Activated naive CD4-positive, alpha-beta T cell treated with anti-CD3 and anti-CD28 coated beads, Interleukin-2, amount 10 ng/mL, durations not matched to agents 5 hours and 36 hours (primary cell): ENCODE results near the gene GDI1. TPM values are rescaled to one million over a fixed set of nuclear protein-coding genes. Genes with fewer than 3 reads are reported as not detected.

Experiments used
- microRNA-seq: library from miRNA; unstranded; fragments of <30 nt; microRNA quantifications from one replicate; pipeline ENCODE4 v1.2.0, GENCODE V29; 2022; ENCODE audit warnings: borderline microRNAs expressed, borderline replicate concordance
- total RNA-seq, 2 experiments: library from RNA; stranded (reverse); gene quantifications; one replicate each; pipeline ENCODE4 v1.2.3, GENCODE V29; 2021

Gene GDI1
- 100 to 1,000 TPM; 105 to 108 TPM for total RNA-seq

GRCh38 chrX:154436983-154437752 is at the start of gene GDI1:
TSS of gene GDI1 (plus strand) at chrX:154437154. CDS start at chrX:154437255, 101 bp downstream.

DNA sequence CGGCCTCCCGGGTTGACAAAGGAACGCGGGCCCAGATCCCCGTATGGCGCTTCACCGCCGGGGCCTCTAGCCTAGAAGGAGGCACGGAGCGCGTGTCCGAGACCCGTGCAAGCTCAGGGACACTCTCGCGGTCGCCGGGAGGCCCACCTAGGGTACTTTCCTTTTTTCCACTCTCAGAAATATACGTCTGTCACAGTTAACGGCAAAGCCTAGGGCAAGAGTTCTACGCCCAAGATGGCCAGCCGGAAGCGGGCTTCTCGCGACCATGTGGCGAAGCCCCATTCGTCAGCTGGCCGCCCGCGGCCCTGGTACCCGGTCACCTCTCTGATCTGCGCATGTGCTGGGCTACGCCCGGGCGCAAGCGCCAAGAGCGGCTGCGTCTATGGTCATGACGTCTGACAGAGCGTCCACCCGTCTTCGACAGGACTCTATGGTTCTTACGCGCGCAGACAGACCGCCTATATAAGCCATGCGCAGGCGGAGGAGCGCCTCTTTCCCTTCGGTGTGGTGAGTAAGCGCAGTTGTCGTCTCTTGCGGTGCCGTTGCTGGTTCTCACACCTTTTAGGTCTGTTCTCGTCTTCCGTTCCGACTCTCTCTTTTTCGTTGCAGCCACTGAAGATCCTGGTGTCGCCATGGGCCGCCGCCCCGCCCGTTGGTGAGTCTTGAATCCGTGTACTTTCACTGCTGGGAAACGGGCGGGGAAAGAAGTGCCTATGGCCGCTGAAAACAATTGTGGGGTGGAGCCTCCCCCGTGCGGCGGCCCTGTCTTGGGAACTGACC is 38.9 kb upstream of the GDI1 start, which contains the start of gene RPL10:
Gene RPL10, plus strand, starts transcription at position 490 of the 780 bp plus-strand sequence. Its CDS starts 143 bp downstream, at position 633.

GRCh38 chrX:154409222-154409871 is 27.6 kb upstream of the GDI1 start, which contains the start of gene DNASE1L1:
TSS of gene DNASE1L1 (minus strand) at chrX:154409254. CDS start at chrX:154405568, 3,686 bp downstream.

DNA sequence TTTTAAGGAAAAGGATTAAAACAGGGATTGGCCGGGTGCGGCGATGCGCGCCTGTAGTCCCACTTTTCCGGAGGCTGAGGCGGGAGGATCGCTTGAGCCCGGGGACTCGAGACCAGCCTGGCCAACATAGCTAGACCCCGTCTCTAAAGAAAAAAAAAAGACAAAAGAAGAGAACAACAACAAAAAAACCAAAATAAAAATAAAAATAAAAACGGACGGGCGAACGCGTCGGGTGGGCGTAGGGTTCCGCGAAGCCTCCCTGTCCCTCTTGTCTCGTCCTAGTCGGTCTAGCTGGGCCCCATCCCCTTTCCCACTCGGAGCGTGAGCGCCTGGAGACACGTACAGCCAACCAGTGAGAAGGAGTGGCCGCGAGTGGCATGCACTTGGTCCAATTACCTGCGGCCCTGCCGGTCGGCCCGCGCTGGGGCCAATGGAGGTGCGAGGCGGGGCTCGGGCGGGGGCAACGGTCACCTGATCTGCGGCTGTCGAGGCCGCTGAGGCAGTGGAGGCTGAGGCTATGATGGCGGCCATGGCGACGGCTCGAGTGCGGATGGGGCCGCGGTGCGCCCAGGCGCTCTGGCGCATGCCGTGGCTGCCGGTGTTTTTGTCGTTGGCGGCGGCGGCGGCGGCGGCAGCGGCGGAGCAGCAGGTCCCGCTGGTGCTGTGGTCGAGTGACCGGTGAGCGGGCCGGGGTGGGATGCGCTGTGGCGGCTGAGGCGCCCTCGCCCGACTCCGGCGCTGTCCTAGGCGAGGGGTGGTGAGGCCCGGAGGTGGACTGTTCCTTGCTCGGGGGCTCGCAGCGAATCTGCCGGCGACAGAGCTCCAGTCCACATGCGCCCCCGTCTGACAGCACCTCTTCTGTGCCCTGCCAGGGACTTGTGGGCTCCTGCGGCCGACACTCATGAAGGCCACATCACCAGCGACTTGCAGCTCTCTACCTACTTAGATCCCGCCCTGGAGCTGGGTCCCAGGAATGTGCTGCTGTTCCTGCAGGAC is 8.5 kb upstream of the GDI1 start, which contains the start of gene ATP6AP1:
Gene ATP6AP1, plus strand, starts transcription at position 502 of the 996 bp plus-strand sequence. Its CDS starts 16 bp downstream, at position 518.

GRCh38 chrX:154443992-154444754 is 7.2 kb downstream of the GDI1 start, which contains the start of gene FAM50A:
TSS of gene FAM50A (plus strand) at chrX:154444141. CDS start at chrX:154444236, 95 bp downstream.

DNA sequence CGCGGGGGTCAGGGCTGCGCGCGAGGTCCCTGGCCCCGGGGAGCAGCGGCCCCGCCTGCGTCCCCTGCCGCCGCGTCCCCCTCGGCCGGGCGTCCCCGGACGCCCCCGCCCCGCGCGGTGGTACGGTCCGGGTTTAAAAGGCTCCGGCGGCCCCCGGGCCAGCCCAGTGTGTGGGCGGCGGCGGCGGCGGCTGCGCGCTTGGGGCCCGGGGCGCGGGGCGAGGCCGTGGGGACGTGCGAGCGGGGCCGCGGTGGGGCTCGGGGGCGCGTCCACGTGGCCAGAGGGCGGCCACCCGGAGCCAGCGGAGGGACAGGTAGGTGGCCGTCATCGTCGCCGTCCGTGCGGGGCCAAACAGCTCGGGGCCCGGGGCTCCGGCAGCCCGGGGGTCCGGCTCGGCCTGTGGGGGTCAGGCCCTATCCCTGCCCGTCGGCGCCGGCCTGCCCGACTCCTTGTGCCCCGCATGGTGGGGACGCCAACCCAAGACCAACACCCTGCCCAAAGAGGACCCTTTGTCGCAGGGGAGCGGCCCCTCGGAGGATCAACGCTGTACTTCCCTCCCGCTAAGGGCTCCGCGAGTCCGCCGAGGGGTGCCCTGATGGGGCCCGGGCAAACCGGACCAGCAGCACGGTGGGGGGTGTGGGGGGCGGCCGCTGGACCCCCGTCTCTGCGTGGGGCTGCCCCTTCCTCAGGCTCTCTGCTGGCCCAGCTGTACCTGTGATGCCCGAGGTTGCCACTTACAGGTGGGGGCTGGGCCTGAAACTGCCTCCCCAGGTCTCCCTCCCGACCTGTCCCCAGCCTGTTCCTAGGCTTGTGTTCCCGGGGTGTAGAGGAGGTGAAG is 21.4 kb downstream of the GDI1 start, which contains the start of gene PLXNA3:
Gene PLXNA3, plus strand, starts transcription at position 166 of the 838 bp plus-strand sequence. CDS start 1,903 bp downstream, outside the sequence.

GRCh38 chrX:154478728-154479622 is 42.0 kb downstream of the GDI1 start, which contains the start of gene LAGE3:
TSS of gene LAGE3 (minus strand) at chrX:154479281. CDS start at chrX:154478915, 366 bp downstream.

GRCh38 chrX:154486396-154487207 is 49.6 kb downstream of the GDI1 start, which contains the start of gene UBL4A:
TSS of gene UBL4A (minus strand) at chrX:154486615. CDS start at chrX:154486584, 31 bp downstream.

DNA sequence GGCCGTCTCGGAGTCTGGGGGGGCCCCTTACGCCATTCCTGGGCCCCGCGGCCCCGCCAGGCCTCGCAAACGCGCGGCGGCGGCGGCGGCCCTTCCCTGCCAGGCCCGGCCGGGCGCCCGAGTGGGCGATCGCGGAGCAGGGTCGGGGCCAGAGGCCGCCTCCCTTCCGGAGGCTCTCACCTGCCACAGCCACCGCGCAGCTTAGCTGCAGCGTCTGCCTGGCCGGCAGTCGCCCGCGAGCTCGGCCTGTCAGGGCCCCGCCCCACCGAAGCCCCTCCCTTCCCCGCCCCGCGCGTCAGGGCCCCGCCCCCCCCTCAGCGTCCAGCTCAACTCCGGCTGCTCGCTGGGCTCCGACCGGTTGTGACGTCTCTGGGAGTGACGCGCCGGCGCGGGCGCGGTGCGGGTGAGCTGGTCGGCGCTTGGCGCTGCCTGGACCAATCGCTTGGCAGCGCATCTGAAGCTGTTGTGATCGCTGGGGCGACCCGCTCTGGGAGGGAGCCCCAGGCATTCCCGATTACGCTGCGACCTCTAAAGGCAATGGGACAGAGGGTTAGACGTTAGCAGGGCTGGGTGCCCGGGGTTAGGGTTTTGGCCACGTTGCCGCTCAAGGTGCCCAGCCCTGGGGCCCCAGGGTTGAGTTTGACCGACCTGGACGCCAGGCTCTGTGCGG is 53.6 kb downstream of the GDI1 start, which contains the start of gene SLC10A3:
Gene SLC10A3, minus strand, starts transcription at position 216 of the 670 bp plus-strand sequence. CDS start 1,689 bp downstream, outside the sequence.

Small RNA genes within 50 kb of the gene (microRNA-seq; reads per million reads assigned to microRNA genes)
- gene MIR6858 = 0.83 reads per million

Other genes with a start within 250 kb of the GDI1 start
- not detected for gene OPN1MW2, start 217.4 kb upstream of the GDI1 start, total RNA-seq
- not detected for gene OPN1MW3, start 179.6 kb upstream of the GDI1 start, total RNA-seq
- not detected for gene TEX28, start 142.0 kb upstream of the GDI1 start, total RNA-seq
- 1 to 10 TPM; 3.0 to 4.1 TPM for gene TKTL1, start 141.4 kb upstream of the GDI1 start, total RNA-seq
- gene FLNA, start 62.5 kb upstream of the GDI1 start, total RNA-seq = 1,000 to 10,000 TPM; 1,016 to 1,083 TPM
- gene EMD, start 57.9 kb upstream of the GDI1 start, total RNA-seq = 10 to 100 TPM; 45.9 to 47.5 TPM
- 1,000 to 10,000 TPM; 5,348 to 5,626 TPM for gene RPL10, start 38.8 kb upstream of the GDI1 start, total RNA-seq
- gene DNASE1L1, start 27.9 kb upstream of the GDI1 start, total RNA-seq = 10 to 100 TPM; 23.2 to 27.2 TPM
- gene TAFAZZIN, start 25.6 kb upstream of the GDI1 start, total RNA-seq = 100 to 1,000 TPM in 1 of 2 experiments, 10 to 100 TPM in 1; 91.4 to 101 TPM
- gene ATP6AP1, start 8.5 kb upstream of the GDI1 start, total RNA-seq = 10 to 100 TPM; 46.2 to 51.2 TPM
- gene FAM50A, start 7.0 kb downstream of the GDI1 start, total RNA-seq = 10 to 100 TPM; 65.1 to 69.0 TPM
- gene PLXNA3, start 21.1 kb downstream of the GDI1 start, total RNA-seq = 10 to 100 TPM; 41.2 to 47.6 TPM
- gene LAGE3, start 42.1 kb downstream of the GDI1 start, total RNA-seq = 10 to 100 TPM; 35.9 to 39.2 TPM
- gene UBL4A, start 49.5 kb downstream of the GDI1 start, total RNA-seq = 10 to 100 TPM; 42.6 to 45.7 TPM
- gene SLC10A3, start 53.5 kb downstream of the GDI1 start, total RNA-seq = 10 to 100 TPM; 25.5 to 25.8 TPM
- gene FAM3A, start 79.1 kb downstream of the GDI1 start, total RNA-seq = 10 to 100 TPM; 32.3 to 32.7 TPM
- 10 to 100 TPM; 59.0 to 68.1 TPM for gene G6PD, start 109.7 kb downstream of the GDI1 start, total RNA-seq
- gene IKBKG, start 110.5 kb downstream of the GDI1 start, total RNA-seq = 10 to 100 TPM; 43.4 to 45.5 TPM
- gene CTAG1A, start 148.0 kb downstream of the GDI1 start, total RNA-seq = not detected
- not detected for gene CTAG1B, start 182.1 kb downstream of the GDI1 start, total RNA-seq
- not detected for gene CTAG2, start 216.4 kb downstream of the GDI1 start, total RNA-seq